ENCODE data around the gene B3GAT3. TPM values are rescaled to one million over a fixed set of nuclear protein-coding genes. Genes with fewer than 3 reads are reported as not detected.

The B3GAT3 gene
- polyA plus RNA-seq, 3 donors: 18.5 to 44.9 (median 19.0) TPM

GRCh38 chr11:62579252-62579651 lies 42.5 kb downstream of the B3GAT3 start:
- Mint-ChIP-seq H3K27me3 (ENCODE audit: low read depth in 3 of 3) (no peaks in the 10 kb centered on the region), H3K4me3 (no peak overlapping the region), H3K36me3 (peaks cover 43 to 70% of the 10 kb centered on the region in 2 donors), H3K27ac (no peak overlapping the region), H3K4me1 (peaks cover 16% of the 10 kb centered on the region), H3K9me3 (peaks cover 0 to 2% (median 0%) of the 10 kb centered on the region in 7 donors)
- Histone ChIP-seq H3K4me3 (replicated peaks in 1 of 3; ENCODE audit: low read depth in 2 of 3, low read length in 3 of 3) (no peak overlapping the region), H3K79me2 (ENCODE audit: insufficient read depth, low read length) (peaks cover 20% of the 10 kb centered on the region), H3K9ac (ENCODE audit: insufficient read depth, low read length, poor library complexity, severe bottlenecking) (no peak overlapping the region), H4K20me1 (ENCODE audit: insufficient read depth, low read length) (no peaks in the 10 kb centered on the region), H3K4me1 (ENCODE audit: control insufficient read depth in 1 of 2, insufficient read depth in 2 of 2, low read length in 2 of 2) (peaks cover 13 to 16% of the 10 kb centered on the region in 2 donors), H3K9me3 (replicated peaks in 1 of 2; ENCODE audit: control insufficient read depth in 1 of 2, insufficient read depth in 1 of 2, low read length in 2 of 2) (no peaks in the 10 kb centered on the region), H3K27me3 (ENCODE audit: control insufficient read depth in 2 of 2, insufficient read depth in 2 of 2, low read length in 2 of 2) (no peaks in the 10 kb centered on the region), H3K36me3 (replicated peaks in 1 of 2; ENCODE audit: control insufficient read depth in 1 of 2, insufficient read depth in 2 of 2, low read length in 2 of 2) (peaks cover 44 to 68% of the 10 kb centered on the region in 2 donors), H2AFZ (ENCODE audit: insufficient read depth, low read depth, low read length, poor library complexity, severe bottlenecking) (no peak overlapping the region), H3K27ac (ENCODE audit: low read depth in 1 of 2, low read length in 2 of 2) (no peak overlapping the region), H3K4me2 (replicated peaks; ENCODE audit: extremely low read depth, low read length, poor library complexity, severe bottlenecking) (no peak overlapping the region)
- no CpG with 5 or more reads among the region's 2 CpGs for WGBS (ENCODE audit: insufficient coverage)
- intact Hi-C loops (cut with micrococcal nuclease): no loop called here
- TF ChIP-seq, protein P1, sequence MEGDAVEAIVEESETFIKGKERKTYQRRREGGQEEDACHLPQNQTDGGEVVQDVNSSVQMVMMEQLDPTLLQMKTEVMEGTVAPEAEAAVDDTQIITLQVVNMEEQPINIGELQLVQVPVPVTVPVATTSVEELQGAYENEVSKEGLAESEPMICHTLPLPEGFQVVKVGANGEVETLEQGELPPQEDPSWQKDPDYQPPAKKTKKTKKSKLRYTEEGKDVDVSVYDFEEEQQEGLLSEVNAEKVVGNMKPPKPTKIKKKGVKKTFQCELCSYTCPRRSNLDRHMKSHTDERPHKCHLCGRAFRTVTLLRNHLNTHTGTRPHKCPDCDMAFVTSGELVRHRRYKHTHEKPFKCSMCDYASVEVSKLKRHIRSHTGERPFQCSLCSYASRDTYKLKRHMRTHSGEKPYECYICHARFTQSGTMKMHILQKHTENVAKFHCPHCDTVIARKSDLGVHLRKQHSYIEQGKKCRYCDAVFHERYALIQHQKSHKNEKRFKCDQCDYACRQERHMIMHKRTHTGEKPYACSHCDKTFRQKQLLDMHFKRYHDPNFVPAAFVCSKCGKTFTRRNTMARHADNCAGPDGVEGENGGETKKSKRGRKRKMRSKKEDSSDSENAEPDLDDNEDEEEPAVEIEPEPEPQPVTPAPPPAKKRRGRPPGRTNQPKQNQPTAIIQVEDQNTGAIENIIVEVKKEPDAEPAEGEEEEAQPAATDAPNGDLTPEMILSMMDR (IDR thresholded peaks at IDR 0.05): no peak
- DNase-seq: no peak

GRCh38 chr11:62578541-62578940 lies 43.2 kb downstream of the B3GAT3 start:
- H3K4me3 ChIP-seq (replicated peaks in 1 of 3; ENCODE audit: low read depth in 2 of 3, low read length in 3 of 3): no peak overlapping the region
- Mint-ChIP-seq H3K4me3 (no peak overlapping the region), H3K4me1 (peaks cover 16% of the 10 kb centered on the region), H3K27me3 (ENCODE audit: low read depth in 3 of 3) (no peaks in the 10 kb centered on the region), H3K27ac (peak overlapping the region in 1 of 7 donors; percentile 63), H3K9me3 (peaks cover 0 to 2% (median 0%) of the 10 kb centered on the region in 7 donors), H3K36me3 (peaks cover 40 to 68% of the 10 kb centered on the region in 2 donors)
- H4K20me1 ChIP-seq (ENCODE audit: insufficient read depth, low read length): no peaks in the 10 kb centered on the region
- H3K36me3 ChIP-seq (replicated peaks in 1 of 2; ENCODE audit: control insufficient read depth in 1 of 2, insufficient read depth in 2 of 2, low read length in 2 of 2): peaks cover 44 to 64% of the 10 kb centered on the region in 2 donors
- no peak overlapping the region for H3K27ac ChIP-seq (ENCODE audit: low read depth in 1 of 2, low read length in 2 of 2)
- H3K9ac ChIP-seq (ENCODE audit: insufficient read depth, low read length, poor library complexity, severe bottlenecking): no peak overlapping the region
- intact Hi-C loops (cut with micrococcal nuclease): no loop called here
- DNase-seq: no peak
- H3K4me1 ChIP-seq (ENCODE audit: control insufficient read depth in 1 of 2, insufficient read depth in 2 of 2, low read length in 2 of 2): peaks cover 14 to 18% of the 10 kb centered on the region in 2 donors
- H2AFZ ChIP-seq (ENCODE audit: insufficient read depth, low read depth, low read length, poor library complexity, severe bottlenecking): no peak overlapping the region
- H3K4me2 ChIP-seq (replicated peaks; ENCODE audit: extremely low read depth, low read length, poor library complexity, severe bottlenecking): no peak overlapping the region
- WGBS (ENCODE audit: insufficient coverage): 94% methylated on average over 8 of the region's 11 CpGs
- no peaks in the 10 kb centered on the region for H3K27me3 ChIP-seq (ENCODE audit: control insufficient read depth in 2 of 2, insufficient read depth in 2 of 2, low read length in 2 of 2)
- TF ChIP-seq, protein P1 (IDR thresholded peaks at IDR 0.05): no peak
- no peaks in the 10 kb centered on the region for H3K9me3 ChIP-seq (replicated peaks in 1 of 2; ENCODE audit: control insufficient read depth in 1 of 2, insufficient read depth in 1 of 2, low read length in 2 of 2)
- peaks cover 22% of the 10 kb centered on the region for H3K79me2 ChIP-seq (ENCODE audit: insufficient read depth, low read length)

Measured in CD14-positive monocyte (primary cell).